Measurements from ENCODE around the gene KCNT1. TPM values are rescaled to one million over a fixed set of nuclear protein-coding genes. Genes with fewer than 3 reads are reported as not detected.

Gene KCNT1
- total RNA-seq, 1 experiment from 2014 or later = 0.68 TPM

GRCh38 chr9:135737840-135738521 lies 36.0 kb downstream of the KCNT1 start:
- peaks cover 3% of the 10 kb centered on the region; the same call in 1 of the 2 replicates for H3K27me3 ChIP-seq (ENCODE audit: insufficient read depth, low read length)
- peaks cover under 1 to 4% of the 10 kb centered on the region in 2 experiments; a peak in 3 of 5 replicates for H3K9me3 Mint-ChIP-seq
- H4K20me1 ChIP-seq (ENCODE audit: control insufficient read depth, insufficient read depth, insufficient read length) = no peaks in the 10 kb centered on the region
- no peaks in the 10 kb centered on the region for H3K9me3 ChIP-seq (ENCODE audit: control insufficient read depth, low read depth, low read length)
- H3K4me3 Mint-ChIP-seq = no peak overlapping the region
- no peak overlapping the region for H3K9ac ChIP-seq (ENCODE audit: extremely low read depth, insufficient read length, low read length)
- H4K8ac ChIP-seq (replicated peaks; ENCODE audit: insufficient read length, low read depth, low read length) = no peak overlapping the region
- H2AK5ac ChIP-seq (ENCODE audit: insufficient read length, low read length) = no peak overlapping the region
- H2AFZ ChIP-seq (ENCODE audit: low read length) = no peak overlapping the region
- no peaks in the 10 kb centered on the region for H3K4me1 ChIP-seq (ENCODE audit: insufficient read depth, low read length)
- no peak overlapping the region for H4K91ac ChIP-seq (ENCODE audit: insufficient read length, low read depth, low read length)
- no peak overlapping the region for H2BK20ac ChIP-seq (ENCODE audit: low read depth, low read length, poor library complexity, severe bottlenecking)
- H3K79me2 ChIP-seq (ENCODE audit: insufficient read depth, low read length) = no peaks in the 10 kb centered on the region
- DNase-seq = no peak
- no peak overlapping the region for H3K18ac ChIP-seq (ENCODE audit: insufficient read length, low read depth, low read length)
- H2BK12ac ChIP-seq (ENCODE audit: insufficient read length, low read depth, low read length) = no peak overlapping the region
- H3K4me2 ChIP-seq (ENCODE audit: insufficient read depth, insufficient read length, low read length) = no peak overlapping the region
- TF ChIP-seq CTCF (conservative IDR thresholded peaks at IDR 0.05) = no peak
- H3K23ac ChIP-seq (ENCODE audit: insufficient read length, low read depth, low read length) = no peak overlapping the region
- H2BK5ac ChIP-seq (ENCODE audit: insufficient read length, low read length) = no peak overlapping the region
- no peak overlapping the region for H3T11ph ChIP-seq (ENCODE audit: low read length)
- H4K5ac ChIP-seq (ENCODE audit: insufficient read length, low read depth, low read length) = no peak overlapping the region
- no peaks in the 10 kb centered on the region for H3K79me1 ChIP-seq (ENCODE audit: insufficient read depth, low read depth, low read length, poor library complexity, severe bottlenecking)
- H3K27ac Mint-ChIP-seq = no peak overlapping the region
- peaks cover 2 to 10% of the 10 kb centered on the region in 2 experiments; a peak in 3 of 4 replicates for H3K4me1 Mint-ChIP-seq
- no peaks in the 10 kb centered on the region; a peak in 1 of 7 replicates for H3K36me3 Mint-ChIP-seq (ENCODE audit: insufficient read depth in 1 of 3, low read depth in 3 of 3)
- H3K27ac ChIP-seq (ENCODE audit: insufficient read length, low read depth, low read length) = no peak overlapping the region
- H3K14ac ChIP-seq (ENCODE audit: insufficient read depth, low read length) = no peak overlapping the region; the same call in 1 of the 2 replicates
- no CpG with 5 or more reads among the region's 16 CpGs for WGBS (ENCODE audit: extremely low coverage, insufficient read length, low lambda C conversion rate)
- H2BK15ac ChIP-seq (ENCODE audit: low read depth, low read length) = no peak overlapping the region
- H3K23me2 ChIP-seq (ENCODE audit: insufficient read length, low read depth, low read length, poor library complexity, severe bottlenecking) = peaks cover 3% of the 10 kb centered on the region
- H3K56ac ChIP-seq (ENCODE audit: insufficient read length, low read depth, low read length) = no peak overlapping the region
- peaks cover 19% of the 10 kb centered on the region for H3K27me3 Mint-ChIP-seq (ENCODE audit: low read depth)
- H2BK120ac ChIP-seq (ENCODE audit: low read depth, low read length, poor library complexity, severe bottlenecking) = no peak overlapping the region
- no peak overlapping the region for H3K4ac ChIP-seq (ENCODE audit: low read depth, low read length)
